Upper lobe of left lung (tissue), 6 donors: ENCODE measurements around the gene ADAMTS17. TPM values are rescaled to one million over a fixed set of nuclear protein-coding genes. Genes with fewer than 3 reads are reported as not detected.

ENCODE experiments used
- ATAC-seq, 2 donors: fragments of 200-7000 bp; cut with Tn5 transposase; one replicate each; pipeline ENCODE4 v1.9.1; 2022; ENCODE audit warnings: mild to moderate bottlenecking in 2 of 2, moderate library complexity in 2 of 2; ENCODE audit not compliant: low FRiP score in 2 of 2
- DNase-seq, 2 donors: peaks; one replicate each; pipeline ENCODE4 v3.0.0-alpha.2; 2019 to 2020
- H3K27ac ChIP-seq, 4 donors: fragments of 200-600 bp; sonication (generic); one replicate each; pipeline ENCODE4 v1.5.1; 2016 to 2019
- H3K27me3 ChIP-seq, 4 donors: fragments of 200-600 bp; sonication (generic); one replicate each; pipeline ENCODE4 v1.5.1; 2017 to 2019
- H3K36me3 ChIP-seq, 4 donors: fragments of 200-600 bp; sonication (generic); one replicate each; pipeline ENCODE4 v1.5.1; 2016 to 2019
- H3K4me1 ChIP-seq, 4 donors: fragments of 200-600 bp; sonication (generic); one replicate each; pipeline ENCODE4 v1.5.1; 2018 to 2019
- H3K4me3 ChIP-seq, 4 donors: fragments of 200-600 bp; sonication (generic); one replicate each; pipeline ENCODE4 v1.5.1; 2017 to 2019; ENCODE audit warnings: mild to moderate bottlenecking in 2 of 4, moderate library complexity in 1 of 4
- H3K9me3 ChIP-seq, 4 donors: fragments of 200-600 bp; sonication (generic); one replicate each; pipeline ENCODE4 v1.5.1; 2018 to 2019
- EP300 ChIP-seq, 4 donors: sonication (generic); formaldehyde crosslinking; IDR thresholded peaks; one replicate each; pipeline ENCODE4 v1.5.1; 2017; ENCODE audit warnings: antibody characterized with exemption in 4 of 4, control low read depth in 2 of 4
- POLR2A ChIP-seq, 4 donors: fragments of 450-650 bp; IDR thresholded peaks; one replicate each; pipeline ENCODE4 v1.5.1; 2016 to 2017; ENCODE audit warnings: antibody characterized with exemption in 4 of 4, mild to moderate bottlenecking in 2 of 4
- POLR2AphosphoS5 ChIP-seq, 2 donors: sonication (generic); formaldehyde crosslinking; IDR thresholded peaks; one replicate each; pipeline ENCODE4 v1.5.1; 2017; ENCODE audit warnings: antibody characterized with exemption in 2 of 2
- WGBS, 2 donors: methylation state at CpG; one replicate each; pipeline ENCODE4 v1.1.5; 2017 to 2018; 5-methylcytosine and 5-hydroxymethylcytosine counted together
- total RNA-seq, 6 donors: library from RNA; depleted of rRNA in 4 of 6; stranded (reverse); fragments of >200 nt in 4 of 6; gene quantifications; one replicate each; pipeline versions ENCODE4 v1.1.0 to v1.2.1, GENCODE V29; 2016 to 2021
- TF ChIP-seq, protein P1 (sequence below), 6 experiments: fragments of 450-650 bp in 4 of 6; fragments of 200-600 bp in 2 of 6; sonication (generic) in 2 of 6; IDR thresholded peaks; one replicate each; pipeline ENCODE4 v1.5.1; 2016 to 2019; ENCODE audit warnings: antibody characterized with exemption in 6 of 6
- donor health status: DM: no; HTN: no; CAD: no; lungs with moderate emphysema.
- donor health status: DM: no; HTN: yes; CAD: no; lungs with severe emphysema.

ADAMTS17 gene
- total RNA-seq, 6 donors from 2014 or later, result 3.2 to 11.5 (median 5.7) TPM

DNA sequence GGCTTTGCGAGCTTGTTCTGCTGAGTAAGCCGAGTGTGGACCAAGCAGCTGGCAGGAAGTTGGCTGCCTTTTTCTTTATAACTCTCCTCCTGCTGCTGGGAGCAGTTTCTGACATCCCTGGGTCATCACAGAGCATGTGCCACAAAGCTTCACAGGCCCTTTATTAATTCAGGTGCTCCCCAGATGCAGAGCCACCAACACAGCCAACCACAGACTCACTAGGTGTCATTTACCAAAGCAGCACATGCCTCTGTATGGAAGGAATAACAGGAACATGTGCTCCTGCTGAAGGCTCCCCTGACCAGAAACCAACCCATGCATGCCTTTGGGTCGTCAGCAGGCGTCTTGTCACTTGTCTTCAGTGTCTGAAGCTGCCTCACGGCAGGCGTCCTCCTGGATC lies 152.5 kb downstream of the ADAMTS17 start:
- Histone ChIP-seq H3K27ac (no peak overlapping the region), H3K9me3 (no peaks in the 10 kb centered on the region), H3K4me1 (no peaks in the 10 kb centered on the region), H3K27me3 (no peaks in the 10 kb centered on the region), H3K36me3 (no peaks in the 10 kb centered on the region), H3K4me3 (no peak overlapping the region)
- DNase-seq (no peak), ATAC-seq (no peak)
- TF ChIP-seq POLR2A (IDR thresholded peaks at IDR 0.05) (no peak), POLR2AphosphoS5 (IDR thresholded peaks at IDR 0.05) (no peak), EP300 (IDR thresholded peaks at IDR 0.05) (no peak)
- TF ChIP-seq, protein P1, sequence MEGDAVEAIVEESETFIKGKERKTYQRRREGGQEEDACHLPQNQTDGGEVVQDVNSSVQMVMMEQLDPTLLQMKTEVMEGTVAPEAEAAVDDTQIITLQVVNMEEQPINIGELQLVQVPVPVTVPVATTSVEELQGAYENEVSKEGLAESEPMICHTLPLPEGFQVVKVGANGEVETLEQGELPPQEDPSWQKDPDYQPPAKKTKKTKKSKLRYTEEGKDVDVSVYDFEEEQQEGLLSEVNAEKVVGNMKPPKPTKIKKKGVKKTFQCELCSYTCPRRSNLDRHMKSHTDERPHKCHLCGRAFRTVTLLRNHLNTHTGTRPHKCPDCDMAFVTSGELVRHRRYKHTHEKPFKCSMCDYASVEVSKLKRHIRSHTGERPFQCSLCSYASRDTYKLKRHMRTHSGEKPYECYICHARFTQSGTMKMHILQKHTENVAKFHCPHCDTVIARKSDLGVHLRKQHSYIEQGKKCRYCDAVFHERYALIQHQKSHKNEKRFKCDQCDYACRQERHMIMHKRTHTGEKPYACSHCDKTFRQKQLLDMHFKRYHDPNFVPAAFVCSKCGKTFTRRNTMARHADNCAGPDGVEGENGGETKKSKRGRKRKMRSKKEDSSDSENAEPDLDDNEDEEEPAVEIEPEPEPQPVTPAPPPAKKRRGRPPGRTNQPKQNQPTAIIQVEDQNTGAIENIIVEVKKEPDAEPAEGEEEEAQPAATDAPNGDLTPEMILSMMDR (IDR thresholded peaks at IDR 0.05), result no peak
- WGBS, 2 donors, result 80 to 83% methylated on average over 6 of the region's 6 CpGs

DNA sequence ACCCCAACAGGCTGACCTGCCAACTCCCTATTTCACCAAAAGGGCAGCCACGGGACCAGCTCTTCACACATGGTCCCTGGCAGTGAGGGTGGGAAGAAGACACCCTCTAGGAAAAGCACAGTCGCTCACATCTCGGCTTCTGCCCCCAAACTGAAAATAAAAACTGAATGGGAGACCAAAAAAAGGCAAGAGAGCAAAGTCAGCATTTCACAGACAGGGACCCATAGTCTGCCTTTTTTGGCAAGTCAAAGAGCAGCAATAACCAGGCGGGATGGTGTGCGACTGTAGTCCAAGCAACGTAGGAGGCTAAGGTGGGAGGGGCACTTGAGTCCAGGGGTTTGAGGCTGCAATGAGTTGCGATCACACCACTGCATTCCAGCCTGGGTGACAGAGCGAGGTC lies 154.1 kb downstream of the ADAMTS17 start:
- ATAC-seq (no peak), DNase-seq (no peak)
- Histone ChIP-seq H3K36me3 (no peaks in the 10 kb centered on the region), H3K4me3 (no peak overlapping the region), H3K9me3 (no peaks in the 10 kb centered on the region), H3K27me3 (no peaks in the 10 kb centered on the region), H3K27ac (no peak overlapping the region), H3K4me1 (no peaks in the 10 kb centered on the region)
- TF ChIP-seq EP300 (IDR thresholded peaks at IDR 0.05) (no peak), POLR2AphosphoS5 (IDR thresholded peaks at IDR 0.05) (no peak), POLR2A (IDR thresholded peaks at IDR 0.05) (no peak)
- TF ChIP-seq, protein P1 (IDR thresholded peaks at IDR 0.05), result no peak
- 88 to 94% methylated on average over 8 of the region's 8 CpGs for WGBS, 2 donors

DNA sequence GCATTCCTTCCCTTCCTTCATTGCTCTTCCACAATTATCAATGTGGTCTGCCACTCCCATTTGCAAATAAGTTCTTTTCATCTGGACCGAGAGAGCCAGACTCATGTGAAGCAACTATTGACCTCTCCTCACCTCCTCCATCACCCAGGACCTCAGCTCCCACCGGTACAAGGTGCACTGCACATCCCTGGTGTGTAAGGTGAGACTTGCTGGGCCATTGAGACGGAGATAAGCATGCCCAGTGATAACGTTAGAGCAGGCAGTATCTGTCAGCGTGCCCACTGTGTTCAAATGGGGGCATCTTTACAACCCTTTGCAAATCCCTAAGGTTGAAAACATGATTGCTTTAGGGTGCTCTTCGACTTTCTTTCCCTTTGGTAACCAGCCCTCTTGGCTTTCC lies 154.8 kb downstream of the ADAMTS17 start:
- TF ChIP-seq EP300 (IDR thresholded peaks at IDR 0.05), result no peak
- TF ChIP-seq POLR2A (IDR thresholded peaks at IDR 0.05), result no peak
- TF ChIP-seq, protein P1 (IDR thresholded peaks at IDR 0.05), result no peak
- TF ChIP-seq POLR2AphosphoS5 (IDR thresholded peaks at IDR 0.05), result no peak
- Histone ChIP-seq H3K27ac (no peak overlapping the region), H3K4me1 (no peaks in the 10 kb centered on the region), H3K4me3 (no peak overlapping the region), H3K9me3 (no peaks in the 10 kb centered on the region), H3K27me3 (no peaks in the 10 kb centered on the region), H3K36me3 (no peaks in the 10 kb centered on the region)
- no peak for ATAC-seq
- whole genome bisulfite sequencing, 2 donors, result 71 to 81% methylated on average over 6 of the region's 6 CpGs
- DNase-seq, result no peak

DNA sequence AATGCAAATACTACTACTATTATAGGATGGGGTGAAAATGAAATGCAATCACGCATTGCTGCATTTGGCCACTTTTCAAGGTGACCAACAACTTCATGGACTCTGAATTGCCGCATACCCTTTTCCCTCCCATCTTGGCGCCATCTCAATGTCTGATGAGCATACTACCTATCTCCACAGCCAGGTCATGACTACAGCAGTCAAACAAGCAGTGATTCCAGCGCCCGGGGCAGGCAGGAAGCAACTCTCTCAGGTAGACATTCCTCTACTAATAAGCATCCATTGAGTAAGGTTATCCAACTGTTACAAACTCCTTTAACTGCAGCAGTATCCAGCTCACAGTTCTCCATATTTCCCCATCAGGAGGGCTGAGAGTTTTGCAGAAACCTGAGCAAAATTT lies 155.4 kb downstream of the ADAMTS17 start:
- H3K9me3 ChIP-seq, result no peaks in the 10 kb centered on the region
- no peaks in the 10 kb centered on the region for H3K4me1 ChIP-seq
- DNase-seq (no peak), ATAC-seq (no peak)
- no peaks in the 10 kb centered on the region for H3K36me3 ChIP-seq
- no peaks in the 10 kb centered on the region for H3K27me3 ChIP-seq
- TF ChIP-seq, protein P1 (IDR thresholded peaks at IDR 0.05), result no peak
- TF ChIP-seq EP300 (IDR thresholded peaks at IDR 0.05) (no peak), POLR2A (IDR thresholded peaks at IDR 0.05) (no peak), POLR2AphosphoS5 (IDR thresholded peaks at IDR 0.05) (no peak)
- WGBS, 2 donors, result 88 to 92% methylated on average over 5 of the region's 5 CpGs
- H3K4me3 ChIP-seq, result no peak overlapping the region
- H3K27ac ChIP-seq, result no peak overlapping the region

DNA sequence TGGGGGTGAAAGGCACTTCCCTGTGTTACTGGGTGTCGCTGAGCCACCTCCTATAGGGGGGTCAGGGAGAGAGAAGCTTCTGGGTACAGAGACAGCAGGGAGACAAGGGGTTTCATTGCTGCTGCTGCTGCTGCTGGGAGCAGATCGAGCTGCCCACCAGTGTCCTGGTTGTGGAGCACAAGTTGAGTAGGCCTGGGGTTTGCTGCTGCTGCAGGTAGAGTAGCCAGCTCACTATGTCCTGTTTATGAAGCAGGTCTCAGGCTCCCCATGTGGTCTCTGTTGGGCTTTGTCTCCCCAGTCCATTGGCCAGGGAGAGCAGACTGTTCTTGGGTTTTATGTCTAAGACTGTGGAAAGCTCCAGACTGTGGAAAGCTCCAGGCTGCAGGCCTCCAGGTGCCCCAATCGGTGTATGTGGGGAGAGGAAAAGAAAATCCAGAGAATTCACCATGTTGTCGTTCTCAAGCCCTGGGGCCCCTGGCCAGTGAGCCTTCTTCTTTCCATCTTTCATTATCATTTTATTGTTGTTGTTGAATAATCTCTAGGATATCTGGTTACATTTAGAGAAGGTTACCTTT lies 157.8 kb downstream of the ADAMTS17 start:
- no peak for ATAC-seq
- H3K4me1 ChIP-seq, result no peaks in the 10 kb centered on the region
- H3K27ac ChIP-seq, result no peak overlapping the region
- H3K36me3 ChIP-seq, result no peaks in the 10 kb centered on the region
- H3K9me3 ChIP-seq, result no peaks in the 10 kb centered on the region
- TF ChIP-seq, protein P1 (IDR thresholded peaks at IDR 0.05), result no peak
- no peak for TF ChIP-seq EP300 (IDR thresholded peaks at IDR 0.05)
- TF ChIP-seq POLR2AphosphoS5 (IDR thresholded peaks at IDR 0.05), result no peak
- no peak for TF ChIP-seq POLR2A (IDR thresholded peaks at IDR 0.05)
- no peaks in the 10 kb centered on the region for H3K27me3 ChIP-seq
- 85 to 97% methylated on average over 3 to 4 of the region's 4 CpGs for WGBS, 2 donors
- no peak for DNase-seq
- H3K4me3 ChIP-seq, result no peak overlapping the region
